PC-9 (cell line): Measurements from ENCODE around the gene SULT4A1.

Experiments used
- CTCF ChIP-seq: fragments of 200-600 bp; sonication (generic); conservative IDR thresholded peaks from 2 replicates; pipeline ENCODE4 v1.6.1; 2017; ENCODE audit warnings: mixed run types, antibody characterized with exemption, mild to moderate bottlenecking, moderate library complexity
- EZH2 ChIP-seq: fragments of 200-600 bp; sonication (generic); IDR thresholded peaks from 2 replicates; pipeline ENCODE4 v1.8.0; 2017; ENCODE audit warnings: antibody characterized with exemption, low read depth

- TF ChIP-seq EZH2: no peak
- TF ChIP-seq CTCF: no peak
These were observed 11.0 kb downstream of the SULT4A1 start for GRCh38 chr22:43851058-43851978.
